Stimulated activated CD4-positive, alpha-beta T cell treated with anti-CD3 and anti-CD28 coated beads, TNF-alpha, amount 100 ng/mL, for 48 hours (primary cell): ENCODE measurements around the gene NEK10.

Experiments used
- DNase-seq, 3 donors: peaks; one replicate each; pipeline ENCODE4 v3.0.0-alpha.2; 2020; ENCODE audit warnings: low read depth in 3 of 3

NEK10 gene

GRCh38 chr3:27097182-27097581 lies 272.0 kb downstream of the NEK10 start:
- no peak for DNase-seq

DNA sequence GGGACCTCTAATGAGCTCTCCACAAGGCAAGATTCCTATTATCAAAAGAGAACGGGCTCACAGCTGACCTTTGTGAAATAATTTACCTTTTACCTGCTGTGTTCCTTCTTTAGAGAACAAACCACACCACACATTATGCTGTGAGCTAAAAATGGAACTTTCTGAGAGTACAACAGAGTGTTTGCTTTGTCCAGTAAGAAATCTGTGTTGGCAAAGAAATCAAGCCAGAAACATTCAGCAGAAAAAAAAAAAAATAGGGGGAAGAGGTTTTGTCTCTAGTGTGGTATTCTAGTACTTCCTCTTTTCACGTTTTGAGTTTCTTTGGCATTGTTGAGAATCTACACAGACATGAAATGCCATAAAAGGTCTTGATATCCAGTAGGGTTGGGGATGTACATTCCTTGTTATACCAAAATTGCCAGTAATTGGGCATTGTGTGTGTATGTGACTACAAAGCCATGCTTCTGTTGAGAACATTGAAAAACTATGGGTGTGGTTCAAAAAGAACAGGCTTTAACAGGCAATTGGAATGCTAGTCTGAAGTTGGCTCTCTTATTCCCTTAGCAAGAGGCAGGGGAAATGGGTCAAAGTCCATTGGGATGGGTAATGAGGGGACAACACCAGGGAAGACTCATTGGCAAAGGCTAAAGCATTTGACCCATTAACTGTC lies 273.5 kb downstream of the NEK10 start:
- no peak for DNase-seq

DNA sequence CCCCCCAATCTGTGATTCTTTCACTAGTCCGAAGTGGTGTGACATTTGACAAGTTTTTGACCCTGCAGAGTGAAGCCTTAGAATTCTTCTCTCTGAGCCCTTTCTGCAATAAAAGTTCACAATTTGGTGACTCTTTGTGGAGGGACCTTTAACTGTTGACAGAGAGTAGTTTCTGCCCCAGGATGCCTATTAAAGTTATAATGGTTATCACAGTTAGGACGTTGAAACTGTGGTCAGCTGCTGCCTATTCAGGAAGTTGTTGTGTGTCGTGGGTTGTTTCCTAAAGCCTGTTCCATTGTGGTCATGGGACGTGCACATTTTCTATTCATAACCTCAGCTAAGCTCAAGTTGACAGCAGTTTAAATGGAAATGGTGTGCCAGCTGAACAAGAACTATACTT lies 274.5 kb downstream of the NEK10 start:
- no peak for DNase-seq

DNA sequence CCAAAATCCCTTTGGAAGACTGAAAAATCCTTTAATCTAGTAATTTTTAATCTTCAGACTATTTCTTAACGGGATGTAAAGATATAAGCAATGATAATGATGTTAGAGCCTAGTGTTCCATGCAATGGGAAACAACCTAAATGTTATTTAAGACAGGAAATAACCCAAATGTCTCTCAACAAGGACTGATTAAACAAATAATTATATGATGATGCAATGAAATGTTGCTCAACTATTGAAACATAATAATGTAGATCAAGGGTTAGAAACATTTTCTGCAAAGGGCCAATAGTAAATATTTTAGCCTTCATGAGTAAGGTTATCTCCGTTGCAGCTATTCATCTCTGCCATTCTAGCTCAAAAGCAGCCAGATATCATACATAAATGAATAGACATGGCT lies 275.4 kb downstream of the NEK10 start:
- DNase-seq = no peak

- DNase-seq = no peak
Measured at GRCh38 chr3:27090275-27091041, 278.7 kb downstream of the NEK10 start.

DNA sequence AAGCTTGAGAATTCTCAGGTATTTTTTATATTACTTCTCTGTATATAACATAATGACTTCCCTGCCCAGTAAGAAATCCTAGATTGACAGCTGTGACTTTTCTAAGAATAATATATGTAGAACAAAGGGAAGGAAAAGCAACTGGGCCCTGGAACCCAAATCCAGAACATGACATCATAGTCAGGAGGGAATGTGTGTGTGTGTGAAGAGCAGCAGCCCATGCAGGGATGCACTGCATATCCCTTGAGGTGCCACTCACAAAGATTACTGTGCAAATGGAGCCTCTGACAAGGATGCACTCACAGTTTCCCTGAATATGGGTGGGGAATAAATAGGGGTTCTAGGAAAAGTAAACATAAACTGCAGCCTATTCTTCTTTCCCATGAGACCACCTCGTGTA lies 279.5 kb downstream of the NEK10 start:
- no peak for DNase-seq

DNA sequence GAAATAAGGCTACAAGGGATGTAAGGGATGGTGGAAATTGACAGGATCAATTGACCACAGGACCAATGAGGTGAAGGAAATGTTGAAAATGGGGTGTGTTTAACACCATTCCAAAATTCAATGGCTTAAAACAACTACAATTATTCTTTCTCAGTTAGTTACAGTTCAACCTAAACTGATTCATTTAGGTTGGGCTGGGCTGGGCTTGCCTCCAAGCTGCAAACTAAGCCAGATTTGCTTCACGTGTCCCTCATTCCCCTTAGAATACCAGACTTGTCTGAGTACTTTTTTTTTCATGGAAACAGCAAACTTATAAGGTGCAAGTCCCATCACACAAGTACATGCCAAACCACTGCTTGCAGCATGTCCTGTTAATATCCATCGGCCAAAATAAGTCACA lies 280.1 kb downstream of the NEK10 start:
- no peak for DNase-seq

- no peak for DNase-seq
Measured at GRCh38 chr3:27085829-27086730, 283.1 kb downstream of the NEK10 start.

GRCh38 chr3:27081992-27082607 lies 287.1 kb downstream of the NEK10 start:
- no peak for DNase-seq

DNA sequence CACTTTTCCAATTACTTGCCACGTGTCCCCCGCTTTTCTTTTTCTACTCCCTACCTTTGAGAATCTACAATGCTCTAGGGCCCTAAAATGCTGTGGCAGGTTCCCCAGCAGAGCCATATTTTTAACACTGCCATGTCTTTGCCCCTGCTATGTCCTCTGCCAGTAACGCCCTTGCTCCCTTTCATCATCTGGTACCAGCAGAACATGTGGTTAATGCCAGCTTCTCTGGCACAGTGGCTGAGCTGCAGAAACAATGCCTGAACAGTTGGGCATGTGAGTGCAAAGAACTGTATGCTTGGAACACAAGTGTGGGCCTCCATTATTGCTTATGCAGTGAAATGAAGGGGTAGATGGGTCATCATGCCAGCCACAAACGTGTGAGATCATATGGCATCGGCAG lies 287.6 kb downstream of the NEK10 start:
- DNase-seq = no peak

- no peak for DNase-seq
Measured at GRCh38 chr3:27080258-27080525, 289.0 kb downstream of the NEK10 start.

GRCh38 chr3:27079427-27080257 lies 289.5 kb downstream of the NEK10 start:
- no peak for DNase-seq

DNA sequence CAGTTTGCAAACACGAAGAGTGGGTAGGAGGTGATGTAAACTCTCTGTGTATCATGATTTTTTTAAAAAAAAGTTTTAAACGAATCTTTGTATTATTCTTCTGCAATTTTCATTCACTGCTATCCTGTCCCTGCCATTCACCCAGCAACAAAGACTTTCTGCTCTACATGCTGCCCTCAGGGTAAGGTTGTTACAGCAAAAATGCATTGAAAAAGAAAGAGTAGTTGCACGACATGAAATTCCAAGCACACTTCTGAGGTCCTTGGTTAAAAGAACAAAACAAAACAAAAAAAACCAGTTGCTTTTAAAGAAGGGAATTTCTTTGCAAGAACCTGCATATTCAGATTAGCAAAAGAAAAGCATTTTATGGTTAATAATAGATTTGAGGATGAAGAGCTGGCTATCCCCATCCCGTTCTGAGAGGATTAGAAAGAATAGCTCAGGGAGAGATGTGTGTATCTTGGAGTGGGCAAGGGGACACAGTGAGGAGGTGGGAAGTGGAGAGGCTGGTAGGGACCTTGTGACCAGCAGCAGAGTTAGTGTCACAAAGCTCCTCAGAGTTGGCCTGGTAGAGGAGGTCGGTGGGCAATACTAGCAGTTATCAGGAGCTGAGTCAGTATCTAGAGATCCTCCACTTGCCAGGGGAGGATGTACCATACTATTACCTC lies 290.8 kb downstream of the NEK10 start:
- DNase-seq = no peak

DNA sequence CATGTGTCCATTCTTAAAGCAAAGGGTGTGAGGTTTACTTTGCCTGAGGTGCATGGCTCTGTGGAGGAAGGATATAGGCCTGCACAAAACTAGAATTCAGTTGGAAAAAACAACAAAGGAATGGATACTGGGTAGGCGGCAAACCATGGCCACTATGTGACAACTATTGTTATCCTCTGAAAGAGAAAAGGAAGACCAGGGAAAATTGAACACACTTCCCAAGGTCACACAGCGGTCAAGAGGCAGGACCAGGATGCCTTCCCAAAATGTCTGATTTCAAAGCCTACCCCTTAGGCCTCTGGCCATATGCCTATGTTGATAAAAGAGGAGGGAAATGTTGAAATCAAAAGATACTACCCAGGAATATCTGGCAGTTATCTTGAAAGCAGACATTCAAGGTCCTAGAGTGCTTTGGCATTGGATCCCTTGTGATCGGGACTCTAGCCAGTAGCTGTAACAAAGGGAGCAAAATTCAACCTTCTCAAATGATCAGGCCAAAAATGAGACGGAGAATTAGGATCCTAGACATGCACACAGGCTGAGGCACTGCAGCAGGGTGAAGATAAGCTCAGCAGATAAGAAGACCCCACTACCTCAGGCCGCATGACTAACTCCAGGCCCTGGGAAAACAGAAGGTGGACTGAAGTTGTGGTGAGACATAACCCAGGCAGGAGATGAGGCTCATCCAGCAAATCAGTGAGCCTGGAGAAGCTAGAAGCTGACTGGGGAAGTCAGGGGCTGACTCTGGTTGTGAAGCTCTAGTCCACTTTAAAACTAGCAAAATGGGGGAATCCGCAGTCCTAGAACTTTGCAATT lies 292.2 kb downstream of the NEK10 start:
- DNase-seq = no peak

DNA sequence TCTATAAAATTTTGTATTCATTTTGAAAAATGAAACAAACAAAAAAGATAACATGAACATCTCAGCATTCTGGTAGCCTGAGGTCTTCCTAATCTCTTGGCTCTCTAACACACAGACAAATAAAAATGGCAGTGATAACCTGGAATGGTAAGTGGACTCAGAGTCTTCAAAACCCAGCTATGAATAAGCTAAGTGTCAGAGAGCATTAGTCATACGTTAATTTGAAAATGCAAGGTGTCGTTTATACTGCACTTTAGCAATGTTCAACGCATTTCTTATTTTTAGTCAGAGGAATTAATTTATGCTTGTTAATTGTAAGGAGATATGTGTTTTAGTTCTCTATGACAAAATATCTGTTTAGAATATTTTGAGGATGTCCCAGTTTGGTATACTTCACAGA lies 294.3 kb downstream of the NEK10 start:
- no peak for DNase-seq

DNA sequence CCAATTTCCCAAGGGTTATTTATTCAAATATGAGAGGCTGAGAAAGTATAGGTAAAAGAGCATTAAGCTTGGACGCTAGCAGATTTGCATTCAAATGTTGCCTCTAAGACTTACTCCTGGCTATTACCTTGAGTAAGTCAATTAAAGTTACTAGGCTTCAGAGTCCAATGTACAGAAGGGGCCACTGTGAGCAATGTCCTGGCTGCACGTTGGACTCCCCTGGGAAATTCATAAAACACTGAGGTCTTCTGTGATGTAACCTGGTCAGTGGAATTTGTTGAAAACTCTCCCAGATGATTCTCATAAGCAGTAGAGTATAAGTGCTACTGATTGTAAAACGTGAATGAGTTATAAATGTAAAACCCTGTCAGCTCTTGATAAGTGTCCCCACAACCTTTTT lies 295.3 kb downstream of the NEK10 start:
- DNase-seq = no peak

- DNase-seq = no peak
Measured at GRCh38 chr3:27072810-27073651, 296.2 kb downstream of the NEK10 start.

DNA sequence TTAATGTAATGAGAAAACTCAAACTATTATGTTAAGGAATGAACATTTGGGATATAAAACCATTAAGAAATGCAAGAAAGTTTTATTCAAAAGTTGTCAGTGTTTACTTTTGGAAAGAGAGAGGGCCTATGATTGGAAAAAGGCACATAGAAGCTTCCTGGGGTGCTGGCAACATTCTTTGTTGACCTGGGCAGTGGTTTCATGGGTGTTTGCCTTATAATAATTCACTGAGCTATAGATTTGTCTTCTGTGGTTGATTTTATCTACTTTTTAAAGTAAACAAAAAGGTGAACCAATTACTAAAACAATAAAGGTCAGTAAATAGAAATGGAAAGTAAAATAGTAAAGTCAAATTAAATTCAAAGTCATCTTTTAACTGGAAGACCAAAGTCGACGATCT lies 308.8 kb downstream of the NEK10 start:
- DNase-seq = no peak
